Right lobe of liver (tissue), 4 donors: Measurements from ENCODE around the gene FYN.

Source experiments
- POLR2A ChIP-seq: fragments of 450-650 bp; IDR thresholded peaks from one replicate; pipeline ENCODE4 v1.6.1; 2017; ENCODE audit warnings: antibody characterized with exemption, mild to moderate bottlenecking
- TF ChIP-seq, protein P1 (sequence below), 4 donors: fragments of 200-600 bp in 3 of 4; fragments of 450-650 bp in 1 of 4; IDR thresholded peaks; one replicate each; pipeline versions ENCODE4 v1.5.1 to v1.8.0; 2016 to 2022; ENCODE audit warnings: antibody characterized with exemption in 4 of 4, mild to moderate bottlenecking in 2 of 4
- donor health status: DM: no; HTN: no; CAD: no.
- donor health status: DM: no; HTN: no; CAD: no.
- donor health status: DM: no; HTN: yes; CAD: no.

DNA sequence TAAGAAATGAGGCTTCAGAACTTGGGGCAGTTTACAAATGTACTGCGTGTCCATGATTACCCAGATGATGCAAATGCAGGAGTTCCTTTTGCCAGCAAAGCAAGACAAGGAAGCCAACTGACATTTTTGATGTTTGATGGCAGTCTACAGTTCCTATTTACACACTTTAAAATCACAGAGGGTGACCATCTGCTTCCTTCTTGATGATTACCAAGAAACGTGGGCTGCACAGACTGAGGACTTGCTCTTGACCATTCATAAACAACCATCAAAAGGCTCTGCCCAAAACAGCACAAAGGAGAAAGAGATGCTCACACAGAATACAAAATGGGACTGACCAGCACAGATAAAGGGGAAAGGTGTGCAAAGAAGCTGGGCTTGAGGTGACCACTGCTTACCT is 187.7 kb downstream of the FYN start:
- TF ChIP-seq, protein P1, sequence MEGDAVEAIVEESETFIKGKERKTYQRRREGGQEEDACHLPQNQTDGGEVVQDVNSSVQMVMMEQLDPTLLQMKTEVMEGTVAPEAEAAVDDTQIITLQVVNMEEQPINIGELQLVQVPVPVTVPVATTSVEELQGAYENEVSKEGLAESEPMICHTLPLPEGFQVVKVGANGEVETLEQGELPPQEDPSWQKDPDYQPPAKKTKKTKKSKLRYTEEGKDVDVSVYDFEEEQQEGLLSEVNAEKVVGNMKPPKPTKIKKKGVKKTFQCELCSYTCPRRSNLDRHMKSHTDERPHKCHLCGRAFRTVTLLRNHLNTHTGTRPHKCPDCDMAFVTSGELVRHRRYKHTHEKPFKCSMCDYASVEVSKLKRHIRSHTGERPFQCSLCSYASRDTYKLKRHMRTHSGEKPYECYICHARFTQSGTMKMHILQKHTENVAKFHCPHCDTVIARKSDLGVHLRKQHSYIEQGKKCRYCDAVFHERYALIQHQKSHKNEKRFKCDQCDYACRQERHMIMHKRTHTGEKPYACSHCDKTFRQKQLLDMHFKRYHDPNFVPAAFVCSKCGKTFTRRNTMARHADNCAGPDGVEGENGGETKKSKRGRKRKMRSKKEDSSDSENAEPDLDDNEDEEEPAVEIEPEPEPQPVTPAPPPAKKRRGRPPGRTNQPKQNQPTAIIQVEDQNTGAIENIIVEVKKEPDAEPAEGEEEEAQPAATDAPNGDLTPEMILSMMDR (IDR thresholded peaks at IDR 0.05) = no peak
- no peak for TF ChIP-seq POLR2A
